H1 (cell line): ENCODE data around the gene NR4A1. TPM values are rescaled to one million over a fixed set of nuclear protein-coding genes. Genes with fewer than 3 reads are reported as not detected.

Source experiments
- CTCF ChIA-PET: fragments of 300-600 bp; sonication (Branson Sonifier 250); formaldehyde crosslinking; loops from one replicate; lab custom pipeline; 2021; ENCODE audit not compliant: partially characterized antibody; lab: Charles Lee
- POLR2A ChIA-PET: fragments of 300-600 bp; sonication (Branson Sonifier 250); formaldehyde crosslinking; loops from one replicate; lab custom pipeline; 2021; ENCODE audit warnings: inconsistent platforms; ENCODE audit not compliant: partially characterized antibody; lab: Charles Lee
- DNase-seq, 2 experiments: peaks; one replicate each; pipeline versions ENCODE4 v3.0.0 to v3.0.0-alpha.2; 2010 to 2022; ENCODE audit warnings: low spot score in 2 of 2, low read depth in 1 of 2, mixed read lengths in 1 of 2
- FAIRE-seq: peaks from 2 replicates; lab custom pipeline; 2011; peaks lifted over from hg19 to GRCh38; lab: Jason Lieb, UNC
- H2AFZ ChIP-seq: 2 replicates; pipeline ENCODE4 v1.8.1; 2012; ENCODE audit warnings: low read length, inconsistent platforms
- H2AK5ac ChIP-seq: 2 replicates; pipeline ENCODE4 v1.6.1; 2013; ENCODE audit warnings: low read depth, low read length
- H2BK120ac ChIP-seq: replicated peaks from 2 replicates; pipeline ENCODE3; 2013; ENCODE audit warnings: low read depth, low read length, inconsistent platforms
- H2BK12ac ChIP-seq: 2 replicates; pipeline ENCODE4 v1.6.1; 2013; ENCODE audit warnings: low read depth, low read length
- H2BK15ac ChIP-seq: 2 replicates; pipeline ENCODE4 v1.6.1; 2013; ENCODE audit warnings: low read length
- H2BK20ac ChIP-seq: 2 replicates; pipeline ENCODE4 v1.6.1; 2013; ENCODE audit warnings: low read length
- H2BK5ac ChIP-seq: 2 replicates; pipeline ENCODE4 v1.6.1; 2013; ENCODE audit warnings: low read depth, low read length
- H3K14ac ChIP-seq: 2 replicates; pipeline ENCODE4 v1.6.1; 2013; ENCODE audit warnings: inconsistent platforms; ENCODE audit not compliant: insufficient read length
- H3K18ac ChIP-seq: 2 replicates; pipeline ENCODE4 v1.6.1; 2013; ENCODE audit warnings: low read length; ENCODE audit errors: extremely low read depth
- H3K23ac ChIP-seq: 2 replicates; pipeline ENCODE4 v1.6.1; 2013; ENCODE audit warnings: inconsistent platforms; ENCODE audit not compliant: insufficient read length
- H3K23me2 ChIP-seq: 2 replicates; pipeline ENCODE4 v1.6.1; 2013; ENCODE audit warnings: low read depth, low read length
- H3K27ac ChIP-seq: 2 replicates; pipeline ENCODE4 v1.6.1; 2011; ENCODE audit warnings: low read depth, low read length, inconsistent platforms
- H3K27me3 ChIP-seq, 4 experiments: replicated peaks in 1 of 4; 1 replicate in 1 of 4; 2 replicates in 3 of 4; pipeline versions ENCODE4 v1.6.1 to v1.8.1; 2011 to 2013; ENCODE audit warnings: low read length in 3 of 4, mild to moderate bottlenecking in 3 of 4, inconsistent platforms in 2 of 4, mixed read lengths in 2 of 4, moderate library complexity in 1 of 4; ENCODE audit not compliant: control insufficient read depth in 3 of 4, insufficient read depth in 3 of 4; ENCODE audit errors: extremely low read depth in 1 of 4
- H3K36me3 ChIP-seq, 4 experiments: 2 replicates each; pipeline versions ENCODE4 v1.6.1 to v1.8.1; 2011 to 2013; ENCODE audit warnings: mild to moderate bottlenecking in 4 of 4, low read length in 3 of 4, moderate library complexity in 2 of 4, control low read depth in 1 of 4, inconsistent platforms in 1 of 4; ENCODE audit not compliant: insufficient read depth in 4 of 4, control insufficient read depth in 2 of 4
- H3K4ac ChIP-seq: replicated peaks from 2 replicates; pipeline ENCODE3; 2013; ENCODE audit warnings: low read length, low read depth, mixed read lengths, inconsistent platforms; ENCODE audit not compliant: insufficient read length
- H3K4me1 ChIP-seq, 4 experiments: replicated peaks in 1 of 4; 1 replicate in 1 of 4; 2 replicates in 3 of 4; pipeline versions ENCODE4 v1.6.1 to v1.8.1; 2011 to 2013; ENCODE audit warnings: low read length in 3 of 4, inconsistent platforms in 2 of 4, mixed read lengths in 1 of 4; ENCODE audit not compliant: insufficient read depth in 4 of 4, control insufficient read depth in 3 of 4
- H3K4me2 ChIP-seq, 2 experiments: 2 replicates each; pipeline versions ENCODE4 v1.6.1 to v1.8.1; 2011 to 2013; ENCODE audit warnings: low read depth in 2 of 2, low read length in 2 of 2, control low read depth in 1 of 2, inconsistent platforms in 1 of 2, mild to moderate bottlenecking in 1 of 2; ENCODE audit not compliant: insufficient read depth in 1 of 2
- H3K4me3 ChIP-seq, 4 experiments: fragments of 200-600, 300-600 bp in 1 of 4; sonication (generic), shearing (Covaris generic), sonication (Bioruptor Twin) in 1 of 4; 2 replicates each; pipeline versions ENCODE4 v1.5.1 to v1.8.1; 2011 to 2016; ENCODE audit warnings: low read length in 4 of 4, low read depth in 3 of 4, control low read depth in 2 of 4, inconsistent platforms in 2 of 4, mild to moderate bottlenecking in 2 of 4, mixed read lengths in 1 of 4, moderate library complexity in 1 of 4; ENCODE audit not compliant: insufficient read depth in 2 of 4; ENCODE audit errors: extremely low read depth in 1 of 4
- H3K56ac ChIP-seq: replicated peaks from 2 replicates; pipeline ENCODE3; 2013; ENCODE audit warnings: low read depth, mild to moderate bottlenecking, mixed read lengths, low read length, inconsistent platforms; ENCODE audit not compliant: insufficient read length
- H3K79me1 ChIP-seq: 2 replicates; pipeline ENCODE4 v1.6.1; 2013; ENCODE audit warnings: low read depth, low read length, control low read depth
- H3K79me2 ChIP-seq, 2 experiments: 2 replicates each; pipeline versions ENCODE4 v1.6.1 to v1.8.1; 2012 to 2013; ENCODE audit warnings: low read length in 2 of 2, mild to moderate bottlenecking in 2 of 2, inconsistent platforms in 1 of 2; ENCODE audit not compliant: insufficient read depth in 2 of 2, control insufficient read depth in 1 of 2
- H3K9ac ChIP-seq, 4 experiments: replicated peaks in 1 of 4; 1 replicate in 1 of 4; 2 replicates in 3 of 4; pipeline versions ENCODE4 v1.6.1 to v1.8.1; 2011 to 2013; ENCODE audit warnings: low read depth in 3 of 4, low read length in 3 of 4, control low read depth in 2 of 4, mild to moderate bottlenecking in 2 of 4, moderate library complexity in 2 of 4, inconsistent platforms in 1 of 4; ENCODE audit errors: extremely low read depth in 1 of 4
- H3K9me3 ChIP-seq, 2 experiments: 2 replicates each; pipeline versions ENCODE4 v1.6.1 to v1.8.1; 2012 to 2013; ENCODE audit warnings: mild to moderate bottlenecking in 2 of 2, moderate library complexity in 2 of 2, control low read depth in 1 of 2, inconsistent platforms in 1 of 2, low read depth in 1 of 2, low read length in 1 of 2, mixed read lengths in 1 of 2; ENCODE audit not compliant: insufficient read depth in 2 of 2
- H4K20me1 ChIP-seq, 2 experiments: replicated peaks in 1 of 2; 2 replicates each; pipeline versions ENCODE3 to v1.8.1; 2011 to 2013; ENCODE audit warnings: inconsistent platforms in 2 of 2, low read length in 2 of 2, mild to moderate bottlenecking in 1 of 2; ENCODE audit not compliant: insufficient read depth in 2 of 2, control insufficient read depth in 1 of 2
- H4K5ac ChIP-seq: 2 replicates; pipeline ENCODE4 v1.6.1; 2013; ENCODE audit warnings: low read length, low read depth, mixed read lengths, inconsistent platforms; ENCODE audit not compliant: insufficient read length
- H4K8ac ChIP-seq: 2 replicates; pipeline ENCODE4 v1.8.0; 2013; ENCODE audit warnings: mild to moderate bottlenecking, moderate library complexity, low read length, inconsistent platforms; ENCODE audit not compliant: insufficient read depth; ENCODE audit errors: extremely low read depth
- H4K91ac ChIP-seq: replicated peaks from 2 replicates; pipeline ENCODE3; 2013; ENCODE audit warnings: low read length, mixed read lengths, inconsistent platforms; ENCODE audit not compliant: insufficient read length
- KDM4A ChIP-seq: IDR thresholded peaks from one replicate; pipeline ENCODE4 v1.7.1; 2012; ENCODE audit warnings: low read depth, mild to moderate bottlenecking, moderate library complexity, low read length, inconsistent platforms; ENCODE audit not compliant: severe bottlenecking
- WGBS, 2 experiments: shearing (Covaris generic) in 1 of 2; methylation state at CpG; one replicate each; pipeline versions ENCODE4 v1.1.6 to v1.1.7; 2013 to 2015; ENCODE audit warnings: low lambda C conversion rate in 2 of 2, mixed read lengths in 2 of 2, inconsistent platforms in 1 of 2, low coverage in 1 of 2, missing lambda C conversion rate in 1 of 2; ENCODE audit not compliant: insufficient replicate concordance in 2 of 2, insufficient coverage in 1 of 2, insufficient read length in 1 of 2; ENCODE audit errors: extremely low coverage in 1 of 2, missing lambda C conversion rate in 1 of 2; 5-methylcytosine and 5-hydroxymethylcytosine counted together
- polyA plus RNA-seq, 7 experiments: library from polyadenylated mRNA; depleted of rRNA in 3 of 7; stranded (reverse) in 5 of 7; unstranded in 2 of 7; fragments of >200 nt in 5 of 7; fragments of 200-250 nt in 2 of 7; gene quantifications; 1 replicate in 5 of 7; 2 replicates in 1 of 7; 4 replicates in 1 of 7; pipeline versions ENCODE4 v1.2.1 to v1.2.3, GENCODE V29; 2011 to 2013; ENCODE audit warnings: missing spikeins in 2 of 7, mixed read lengths in 2 of 7
- total RNA-seq: library from RNA; stranded (reverse); fragmentation: NEBNext Ultra II Directional; extraction: Animal tissue kit (Norgen Biotek cat#: 25700); gene quantifications from 2 replicates; pipeline ENCODE4 v1.2.1, GENCODE V29; 2021

NR4A1 gene
- total and polyA plus RNA-seq, 2 of the 8 experiments (the other 6 are each of a cell fraction or from before 2014, with no cell fraction given) = 18.7 to 23.3 TPM

DNA sequence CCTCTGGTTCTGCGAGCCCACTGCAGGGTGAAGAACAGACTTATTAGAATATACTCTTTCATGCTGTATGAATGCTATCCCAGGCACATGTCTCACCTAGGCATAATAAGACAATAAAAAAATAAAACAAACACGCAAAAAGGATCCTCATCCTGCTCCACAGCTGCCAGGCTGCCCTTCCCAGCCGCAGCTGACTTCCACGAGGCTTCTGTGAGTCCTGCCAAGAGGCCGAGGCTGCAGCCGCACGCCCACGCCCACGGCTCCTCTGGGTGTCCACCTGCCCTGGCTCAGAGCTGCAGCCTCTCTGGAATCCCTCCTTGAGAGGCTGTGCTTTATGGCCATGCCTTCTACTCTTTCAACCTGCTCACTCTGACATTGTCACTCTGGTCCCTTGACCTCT lies 35.1 kb downstream of the NR4A1 start:
- no peak for FAIRE-seq
- H3K23ac ChIP-seq = no peak overlapping the region
- no peaks in the 10 kb centered on the region for H3K79me2 ChIP-seq
- no peak overlapping the region for H2BK15ac ChIP-seq
- H2BK120ac ChIP-seq = no peak overlapping the region
- no peaks in the 10 kb centered on the region; the same call in 1 of the 2 replicates for H3K79me1 ChIP-seq
- no peak for DNase-seq
- H2AFZ ChIP-seq = no peak overlapping the region
- no peak overlapping the region for H2BK20ac ChIP-seq
- no peak overlapping the region for H3K4me2 ChIP-seq
- no peak overlapping the region for H2AK5ac ChIP-seq
- H3K23me2 ChIP-seq = no peaks in the 10 kb centered on the region
- ChIA-PET CTCF (interaction anchor here (0.7 to 11.5 kb wide), 9 partner anchors 13 to 275 kb away, joined by 3 to 205 read pairs (median 6); partner anchors contain the start of gene ATG101), POLR2A (interaction anchor here (1.2 kb wide), 1 partner anchor 863 kb away, joined by 3 read pairs; the partner anchor contains the start of gene KRT18)
- no peak for TF ChIP-seq KDM4A
- peaks cover 0 to 18% (median 10%) of the 10 kb centered on the region in 4 experiments; a peak in 5 of 7 replicates for H3K4me1 ChIP-seq
- H4K8ac ChIP-seq = no peak overlapping the region
- H3K9ac ChIP-seq = no peak overlapping the region
- peaks cover 0 to 4% of the 10 kb centered on the region in 2 experiments for H4K20me1 ChIP-seq
- H3K27ac ChIP-seq = no peak overlapping the region
- no peaks in the 10 kb centered on the region for H3K9me3 ChIP-seq
- no peak overlapping the region for H3K4ac ChIP-seq
- no peak overlapping the region for H4K91ac ChIP-seq
- 93% methylated on average over 9 of the region's 9 CpGs; no CpG with 5 or more reads in 1 of the 2 experiments for WGBS, 2 experiments
- H3K36me3 ChIP-seq = no peaks in the 10 kb centered on the region
- H3K18ac ChIP-seq = no peak overlapping the region
- no peak overlapping the region for H3K4me3 ChIP-seq
- H2BK5ac ChIP-seq = peak overlapping the region; percentile 66; the same call in 1 of the 2 replicates
- no peak overlapping the region for H3K56ac ChIP-seq
- H2BK12ac ChIP-seq = no peak overlapping the region
- no peak overlapping the region for H4K5ac ChIP-seq
- no peak overlapping the region for H3K14ac ChIP-seq
- no peaks in the 10 kb centered on the region for H3K27me3 ChIP-seq
